SK-N-MC (cell line): ENCODE data around the gene RFX8.
"Not testable (repeated sequence)": the region's sequence is repeated elsewhere in the genome, so short reads cannot be mapped to it uniquely, and the experiment has no call there.

Experiments used
- DNase-seq: peaks from one replicate; pipeline ENCODE4 v3.0.0-alpha.2; 2011; ENCODE audit warnings: low read depth, low spot score
- H3K27ac ChIP-seq: fragments of 200-600 bp; sonication (generic); 2 replicates; pipeline ENCODE4 v1.5.1; 2016; ENCODE audit warnings: mixed run types
- H3K36me3 ChIP-seq: fragments of 200-600 bp; sonication (generic); 2 replicates; pipeline ENCODE4 v1.6.1; 2017; ENCODE audit warnings: antibody characterized with exemption, low read length, mixed read lengths; ENCODE audit not compliant: insufficient read depth
- H3K4me3 ChIP-seq: fragments of 200-600 bp; sonication (generic); 2 replicates; pipeline ENCODE4 v1.5.1; 2016
- H3K9ac ChIP-seq: fragments of 200-600 bp; sonication (generic); 2 replicates; pipeline ENCODE4 v1.8.0; 2017; ENCODE audit warnings: mixed run types, mixed read lengths; ENCODE audit not compliant: insufficient read length
- H3K9me3 ChIP-seq: fragments of 200-600 bp; sonication (generic); 2 replicates; pipeline ENCODE4 v1.6.1; 2017; ENCODE audit warnings: low read depth, mild to moderate bottlenecking, antibody characterized with exemption, low read length, moderate library complexity, mixed read lengths
- EZH2 ChIP-seq: fragments of 200-600 bp; sonication (generic); IDR thresholded peaks from one replicate; pipeline ENCODE4 v1.6.1; 2017; ENCODE audit warnings: antibody characterized with exemption
- FOXP2 ChIP-seq: optimal IDR thresholded peaks from 2 replicates; pipeline ENCODE3; 2011; ENCODE audit warnings: mild to moderate bottlenecking, moderate library complexity; ENCODE audit not compliant: insufficient read depth; ENCODE audit errors: extremely low read length, control extremely low read depth
- POLR2AphosphoS5 ChIP-seq: IDR thresholded peaks from 2 replicates; pipeline ENCODE4 v1.6.1; 2012; ENCODE audit warnings: mild to moderate bottlenecking, low read depth, low read length, borderline replicate concordance

Gene RFX8

DNA sequence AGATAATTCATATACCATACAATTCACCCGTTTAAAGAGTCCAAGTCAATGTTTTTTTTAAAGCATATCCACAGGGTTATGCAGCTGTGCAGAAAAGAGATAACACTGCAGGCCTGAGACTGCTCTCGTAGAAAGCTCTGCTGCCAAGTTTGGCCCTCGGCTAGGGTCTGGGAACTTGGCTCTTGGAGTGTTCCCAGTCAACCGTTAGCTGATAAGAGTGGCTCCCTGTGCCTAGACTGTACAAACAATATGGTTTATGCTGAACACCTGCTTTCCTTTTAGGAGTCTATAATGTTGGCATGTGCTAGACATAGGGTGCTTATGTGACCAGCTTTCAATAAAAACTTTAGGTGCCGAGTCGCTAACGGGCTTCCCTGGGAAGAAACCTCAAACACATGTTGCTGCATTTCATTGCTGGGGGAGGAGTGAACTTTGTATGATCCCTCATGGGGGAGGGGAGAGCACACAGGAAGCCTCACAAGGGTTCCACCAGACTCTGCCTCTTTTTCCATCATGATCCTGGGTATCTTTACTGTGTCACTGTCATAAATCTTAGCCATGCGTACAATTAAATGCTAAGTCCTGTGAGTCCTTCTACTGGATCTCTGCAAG lies 34.7 kb downstream of the RFX8 start:
- Histone ChIP-seq H3K36me3 (no peaks in the 10 kb centered on the region), H3K27ac (no peak overlapping the region), H3K9me3 (no peaks in the 10 kb centered on the region), H3K9ac (no peak overlapping the region), H3K4me3 (no peak overlapping the region)
- TF ChIP-seq EZH2 (no peak), POLR2AphosphoS5 (no peak), FOXP2 (no peak)
- DNase-seq = no peak

DNA sequence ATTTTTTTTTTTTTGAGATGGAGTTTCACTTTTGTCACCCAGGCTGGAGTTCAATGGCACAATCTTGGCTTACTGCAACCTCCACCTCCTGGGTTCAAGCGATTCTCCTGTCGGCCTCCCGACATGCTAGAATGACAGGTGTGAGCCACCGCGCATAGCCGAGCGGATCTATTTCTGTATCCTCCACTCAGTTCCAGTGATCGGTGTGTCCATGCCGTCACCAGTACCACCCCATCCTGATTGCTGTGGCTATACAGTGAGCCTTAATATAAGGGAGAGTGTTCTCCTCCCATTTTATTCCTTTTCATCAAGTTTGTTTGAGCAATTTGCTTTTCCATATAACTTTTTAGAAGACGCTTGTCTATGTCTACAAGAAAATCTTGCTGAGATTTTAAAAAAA lies 35.2 kb downstream of the RFX8 start:
- Histone ChIP-seq H3K9ac (no peak overlapping the region), H3K36me3 (no peaks in the 10 kb centered on the region), H3K4me3 (no peak overlapping the region), H3K27ac (no peak overlapping the region), H3K9me3 (no peaks in the 10 kb centered on the region)
- no peak for DNase-seq
- TF ChIP-seq POLR2AphosphoS5 (no peak), FOXP2 (no peak), EZH2 (no peak)

DNA sequence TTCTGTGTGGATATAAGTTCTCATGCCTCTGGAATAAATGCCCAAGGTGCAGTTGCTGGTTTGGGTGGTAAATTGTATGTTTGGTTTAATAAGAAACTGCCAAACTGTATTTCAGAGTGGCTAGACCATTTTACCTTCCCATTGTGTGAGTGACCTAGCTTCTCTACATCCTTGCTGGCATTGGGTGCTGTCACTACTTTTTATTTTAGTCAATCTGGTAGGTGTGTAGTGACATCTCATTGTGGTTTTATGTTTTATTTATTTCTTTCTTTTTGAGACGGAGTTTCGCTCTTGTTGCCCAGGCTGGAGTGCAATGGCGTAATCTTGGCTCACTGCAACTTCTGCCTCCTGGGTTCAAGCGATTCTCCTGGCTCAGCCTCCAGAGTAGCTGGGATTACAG lies 36.4 kb downstream of the RFX8 start:
- not testable (repeated sequence) for H3K9ac ChIP-seq, H3K9me3 ChIP-seq, H3K36me3 ChIP-seq, DNase-seq, H3K27ac ChIP-seq, H3K4me3 ChIP-seq

DNA sequence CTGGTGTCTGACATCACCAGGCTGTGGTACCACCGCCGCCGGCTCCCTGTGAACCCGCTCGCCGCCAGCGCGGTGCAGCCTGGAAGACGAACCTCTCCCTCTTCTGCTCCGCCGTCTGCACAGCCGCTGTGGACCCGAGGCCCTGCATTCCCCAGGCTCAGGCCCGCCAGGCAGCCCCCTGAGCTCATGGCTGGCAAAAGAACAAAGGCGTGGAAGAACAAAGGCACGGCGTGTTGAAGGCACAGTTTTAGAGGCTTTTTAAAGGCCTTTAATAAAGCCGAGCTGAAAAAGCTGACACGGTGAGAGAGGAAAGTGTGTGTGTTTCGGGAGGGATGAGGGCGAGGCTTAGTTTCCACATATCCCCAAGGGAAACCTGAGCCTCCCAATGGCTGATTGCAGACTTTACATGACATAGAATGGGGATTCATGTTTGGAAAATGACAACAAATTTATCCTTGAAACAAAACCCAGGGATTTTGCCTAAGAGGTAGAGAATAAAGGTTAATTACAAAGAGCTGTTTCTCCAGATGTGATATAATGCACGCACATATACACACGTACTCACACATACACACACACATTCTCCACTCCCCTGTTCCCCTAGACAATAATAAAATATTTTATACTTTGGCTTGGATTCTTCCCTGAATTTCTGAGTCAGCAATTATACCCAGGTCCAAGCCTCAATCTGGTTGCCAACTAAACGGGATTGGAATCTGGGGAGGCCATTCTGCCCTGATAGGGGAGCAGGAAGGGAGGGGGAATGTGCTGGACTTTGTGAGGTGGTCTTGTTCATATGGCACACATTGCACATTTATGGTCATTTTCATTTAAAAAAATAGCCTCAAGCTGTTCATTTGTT lies 39.7 kb downstream of the RFX8 start:
- Histone ChIP-seq H3K27ac (no peak overlapping the region), H3K9ac (no peak overlapping the region), H3K36me3 (no peaks in the 10 kb centered on the region), H3K9me3 (no peaks in the 10 kb centered on the region), H3K4me3 (no peak overlapping the region)
- TF ChIP-seq FOXP2 = no peak
- TF ChIP-seq POLR2AphosphoS5 = no peak
- TF ChIP-seq EZH2 = no peak
- no peak for DNase-seq

DNA sequence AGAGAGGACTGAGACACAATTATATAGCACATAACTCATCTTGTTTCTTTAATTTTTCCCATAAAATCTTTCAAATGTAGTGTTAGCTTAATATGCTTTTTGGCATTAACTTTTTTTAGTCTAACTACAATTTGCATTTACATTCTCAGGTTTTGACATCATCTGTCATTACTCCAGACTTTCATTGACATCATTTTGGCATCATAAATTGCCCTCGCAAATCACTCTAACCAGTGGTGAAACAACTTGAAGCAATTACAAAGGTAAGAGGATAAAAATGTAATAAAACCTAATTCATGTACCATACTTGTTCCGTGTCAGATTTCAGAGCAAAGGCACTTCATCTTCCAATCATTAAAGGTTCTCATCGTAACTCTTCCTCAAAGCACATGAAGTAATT lies 41.4 kb downstream of the RFX8 start:
- H3K27ac ChIP-seq = no peak overlapping the region
- H3K9me3 ChIP-seq = no peaks in the 10 kb centered on the region
- H3K36me3 ChIP-seq = no peaks in the 10 kb centered on the region
- TF ChIP-seq FOXP2 = no peak
- H3K4me3 ChIP-seq = no peak overlapping the region
- H3K9ac ChIP-seq = no peak overlapping the region
- DNase-seq = no peak

DNA sequence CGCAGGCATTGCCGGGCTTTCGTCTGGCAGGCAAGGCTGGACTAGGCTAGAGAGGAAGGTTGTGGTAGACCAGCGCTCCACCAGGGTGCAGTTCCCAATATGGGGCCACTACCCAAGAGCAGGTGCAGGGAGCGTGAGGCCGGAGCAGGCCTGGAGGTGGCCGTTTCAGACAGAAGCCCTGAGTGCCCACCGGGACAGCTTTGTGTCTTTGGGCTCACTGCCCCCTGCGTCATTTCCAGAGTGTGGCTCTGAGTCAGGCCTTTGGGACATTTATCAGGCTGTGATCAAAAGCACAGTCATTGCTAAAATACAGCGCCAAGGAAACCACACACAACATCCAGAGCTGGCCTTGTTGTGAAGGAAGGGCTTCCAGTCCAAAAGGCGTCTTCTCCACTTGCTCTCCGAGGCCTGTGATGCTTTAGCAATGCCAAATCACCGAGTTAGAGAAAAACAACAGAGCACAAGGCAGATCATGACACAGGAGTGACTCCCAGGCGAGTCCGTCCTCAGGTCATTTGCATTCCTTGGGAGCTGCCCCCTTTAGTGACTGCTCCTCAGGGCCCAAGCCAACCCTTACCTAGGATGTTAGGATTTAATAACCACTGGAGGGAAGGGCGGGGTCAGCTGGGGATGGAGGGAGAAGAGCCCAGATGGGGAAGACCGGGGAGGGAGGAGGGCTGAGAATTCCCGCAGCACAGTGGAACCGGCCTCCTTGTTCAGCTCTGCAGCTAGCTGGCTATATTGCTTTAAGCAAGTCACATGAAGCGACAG lies 42.3 kb downstream of the RFX8 start:
- H3K4me3 ChIP-seq = no peak overlapping the region
- no peak for TF ChIP-seq FOXP2
- TF ChIP-seq POLR2AphosphoS5 = no peak
- no peak for TF ChIP-seq EZH2
- no peak for DNase-seq
- H3K9me3 ChIP-seq = no peaks in the 10 kb centered on the region
- H3K36me3 ChIP-seq = no peaks in the 10 kb centered on the region
- H3K9ac ChIP-seq = no peak overlapping the region
- H3K27ac ChIP-seq = no peak overlapping the region

DNA sequence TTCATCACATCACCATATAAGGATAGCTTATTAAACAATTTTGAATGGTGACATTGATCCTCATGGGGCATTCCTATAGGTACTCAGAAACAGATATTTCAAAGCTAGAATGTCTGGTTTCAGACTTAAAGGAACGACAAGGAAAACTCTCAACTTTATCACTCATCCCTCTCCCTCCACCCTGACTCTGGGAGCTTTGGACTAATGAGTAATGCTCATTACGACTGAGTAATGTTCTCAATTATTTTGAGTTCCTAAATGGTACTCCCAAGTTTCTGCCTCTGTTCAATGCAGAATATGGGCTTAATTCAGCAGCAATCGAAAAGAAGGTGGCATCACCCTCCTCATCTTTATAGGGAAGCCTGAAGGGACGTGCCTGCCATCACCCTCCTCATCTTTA lies 43.4 kb downstream of the RFX8 start:
- Histone ChIP-seq H3K9me3 (no peaks in the 10 kb centered on the region), H3K4me3 (no peak overlapping the region), H3K9ac (no peak overlapping the region), H3K27ac (no peak overlapping the region), H3K36me3 (no peaks in the 10 kb centered on the region)
- TF ChIP-seq POLR2AphosphoS5 (no peak), FOXP2 (no peak), EZH2 (no peak)
- DNase-seq = no peak

DNA sequence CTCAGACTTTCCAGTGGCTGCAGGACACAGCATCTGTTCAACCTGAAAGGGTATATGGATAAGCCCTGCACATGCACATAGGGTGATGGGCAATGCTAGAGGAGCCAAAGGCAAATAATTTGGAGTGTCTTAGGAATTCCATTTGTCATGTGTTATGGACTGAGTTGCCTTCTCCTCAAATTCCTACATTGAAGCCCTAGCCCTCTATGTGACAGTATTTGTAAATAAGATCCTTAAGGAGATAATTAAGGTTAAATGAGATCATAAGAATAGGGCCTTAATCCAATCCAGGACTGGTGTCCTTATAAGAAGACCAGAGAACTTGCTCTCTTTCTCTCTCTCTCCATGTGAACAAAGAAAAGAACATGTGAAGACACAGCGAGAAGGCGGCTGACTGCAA lies 44.8 kb downstream of the RFX8 start:
- no peak overlapping the region for H3K4me3 ChIP-seq
- H3K27ac ChIP-seq = no peak overlapping the region
- no peaks in the 10 kb centered on the region for H3K36me3 ChIP-seq
- H3K9ac ChIP-seq = no peak overlapping the region
- no peak for DNase-seq
- no peaks in the 10 kb centered on the region for H3K9me3 ChIP-seq
- TF ChIP-seq EZH2 = no peak
- no peak for TF ChIP-seq FOXP2
- TF ChIP-seq POLR2AphosphoS5 = no peak
